ENCODE measurements around the gene SPRR3. TPM values are rescaled to one million over a fixed set of nuclear protein-coding genes. Genes with fewer than 3 reads are reported as not detected.

Gene SPRR3
- polyA plus RNA-seq, 3 donors = not detected

- H3K4me1 Mint-ChIP-seq = no peaks in the 10 kb centered on the region
- Histone ChIP-seq H4K20me1 (ENCODE audit: insufficient read depth, low read length) (no peaks in the 10 kb centered on the region), H3K36me3 (replicated peaks in 1 of 2; ENCODE audit: control insufficient read depth in 1 of 2, insufficient read depth in 2 of 2, low read length in 2 of 2) (no peaks in the 10 kb centered on the region), H3K27ac (ENCODE audit: low read depth in 1 of 2, low read length in 2 of 2) (no peak overlapping the region), H3K4me1 (ENCODE audit: control insufficient read depth in 1 of 2, insufficient read depth in 2 of 2, low read length in 2 of 2) (no peaks in the 10 kb centered on the region), H3K79me2 (ENCODE audit: insufficient read depth, low read length) (no peaks in the 10 kb centered on the region), H3K27me3 (ENCODE audit: control insufficient read depth in 2 of 2, insufficient read depth in 2 of 2, low read length in 2 of 2) (peaks cover 0 to 2% of the 10 kb centered on the region in 2 donors), H3K9ac (ENCODE audit: insufficient read depth, low read length, poor library complexity, severe bottlenecking) (no peak overlapping the region), H3K9me3 (replicated peaks in 1 of 2; ENCODE audit: control insufficient read depth in 1 of 2, insufficient read depth in 1 of 2, low read length in 2 of 2) (peaks cover 0 to 1% of the 10 kb centered on the region in 2 donors), H3K4me3 (replicated peaks in 1 of 3; ENCODE audit: low read depth in 2 of 3, low read length in 3 of 3) (no peak overlapping the region), H2AFZ (ENCODE audit: insufficient read depth, low read depth, low read length, poor library complexity, severe bottlenecking) (no peak overlapping the region), H3K4me2 (replicated peaks; ENCODE audit: extremely low read depth, low read length, poor library complexity, severe bottlenecking) (no peak overlapping the region)
- intact Hi-C loops (cut with micrococcal nuclease) = no loop called here
- DNase-seq = no peak
- WGBS (ENCODE audit: insufficient coverage) = 91% methylated on average over 7 of the region's 7 CpGs
- H3K27ac Mint-ChIP-seq = no peak overlapping the region
- H3K36me3 Mint-ChIP-seq = no peaks in the 10 kb centered on the region
- H3K9me3 Mint-ChIP-seq = peaks cover 0 to 3% (median 0%) of the 10 kb centered on the region in 7 donors
- peaks cover 0 to 16% (median 0%) of the 10 kb centered on the region in 3 donors for H3K27me3 Mint-ChIP-seq (ENCODE audit: low read depth in 3 of 3)
- no peak overlapping the region for H3K4me3 Mint-ChIP-seq
- TF ChIP-seq, protein P1, sequence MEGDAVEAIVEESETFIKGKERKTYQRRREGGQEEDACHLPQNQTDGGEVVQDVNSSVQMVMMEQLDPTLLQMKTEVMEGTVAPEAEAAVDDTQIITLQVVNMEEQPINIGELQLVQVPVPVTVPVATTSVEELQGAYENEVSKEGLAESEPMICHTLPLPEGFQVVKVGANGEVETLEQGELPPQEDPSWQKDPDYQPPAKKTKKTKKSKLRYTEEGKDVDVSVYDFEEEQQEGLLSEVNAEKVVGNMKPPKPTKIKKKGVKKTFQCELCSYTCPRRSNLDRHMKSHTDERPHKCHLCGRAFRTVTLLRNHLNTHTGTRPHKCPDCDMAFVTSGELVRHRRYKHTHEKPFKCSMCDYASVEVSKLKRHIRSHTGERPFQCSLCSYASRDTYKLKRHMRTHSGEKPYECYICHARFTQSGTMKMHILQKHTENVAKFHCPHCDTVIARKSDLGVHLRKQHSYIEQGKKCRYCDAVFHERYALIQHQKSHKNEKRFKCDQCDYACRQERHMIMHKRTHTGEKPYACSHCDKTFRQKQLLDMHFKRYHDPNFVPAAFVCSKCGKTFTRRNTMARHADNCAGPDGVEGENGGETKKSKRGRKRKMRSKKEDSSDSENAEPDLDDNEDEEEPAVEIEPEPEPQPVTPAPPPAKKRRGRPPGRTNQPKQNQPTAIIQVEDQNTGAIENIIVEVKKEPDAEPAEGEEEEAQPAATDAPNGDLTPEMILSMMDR (IDR thresholded peaks at IDR 0.05) = no peak
Measured at GRCh38 chr1:153023109-153023508, 21.6 kb downstream of the SPRR3 start.

DNA sequence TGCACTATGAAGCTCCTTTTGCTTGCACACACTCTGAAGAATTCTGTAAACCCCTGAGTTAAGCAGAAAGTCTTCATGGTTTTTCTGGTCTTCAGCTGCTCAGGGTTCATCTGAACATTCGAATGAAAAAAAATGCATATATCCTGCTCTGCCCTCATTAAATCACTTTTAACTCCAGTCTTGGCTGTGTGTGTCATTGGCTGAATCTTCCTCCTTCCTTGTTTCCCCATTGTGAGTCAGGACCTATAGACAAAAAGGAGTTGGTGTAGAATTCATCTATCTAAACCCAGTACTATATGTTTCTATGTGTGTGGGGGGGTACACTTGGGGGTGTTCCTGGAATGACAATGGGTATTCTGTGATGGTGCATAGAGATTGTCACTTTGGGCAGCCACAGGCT lies 22.9 kb downstream of the SPRR3 start:
- Histone ChIP-seq H3K27me3 (ENCODE audit: control insufficient read depth in 2 of 2, insufficient read depth in 2 of 2, low read length in 2 of 2) (peaks cover 0 to 2% of the 10 kb centered on the region in 2 donors), H4K20me1 (ENCODE audit: insufficient read depth, low read length) (no peaks in the 10 kb centered on the region), H3K4me2 (replicated peaks; ENCODE audit: extremely low read depth, low read length, poor library complexity, severe bottlenecking) (no peak overlapping the region), H2AFZ (ENCODE audit: insufficient read depth, low read depth, low read length, poor library complexity, severe bottlenecking) (no peak overlapping the region), H3K4me1 (ENCODE audit: control insufficient read depth in 1 of 2, insufficient read depth in 2 of 2, low read length in 2 of 2) (no peaks in the 10 kb centered on the region), H3K4me3 (replicated peaks in 1 of 3; ENCODE audit: low read depth in 2 of 3, low read length in 3 of 3) (no peak overlapping the region), H3K79me2 (ENCODE audit: insufficient read depth, low read length) (no peaks in the 10 kb centered on the region), H3K27ac (ENCODE audit: low read depth in 1 of 2, low read length in 2 of 2) (no peak overlapping the region), H3K9me3 (replicated peaks in 1 of 2; ENCODE audit: control insufficient read depth in 1 of 2, insufficient read depth in 1 of 2, low read length in 2 of 2) (no peaks in the 10 kb centered on the region), H3K36me3 (replicated peaks in 1 of 2; ENCODE audit: control insufficient read depth in 1 of 2, insufficient read depth in 2 of 2, low read length in 2 of 2) (no peaks in the 10 kb centered on the region), H3K9ac (ENCODE audit: insufficient read depth, low read length, poor library complexity, severe bottlenecking) (no peak overlapping the region)
- no peaks in the 10 kb centered on the region for H3K36me3 Mint-ChIP-seq
- DNase-seq = no peak
- no peak overlapping the region for H3K4me3 Mint-ChIP-seq
- H3K27ac Mint-ChIP-seq = no peak overlapping the region
- no peaks in the 10 kb centered on the region for H3K4me1 Mint-ChIP-seq
- TF ChIP-seq, protein P1 (IDR thresholded peaks at IDR 0.05) = no peak
- whole genome bisulfite sequencing (ENCODE audit: insufficient coverage) = no CpG with 5 or more reads among the region's 1 CpG
- peaks cover 0 to 4% (median 0%) of the 10 kb centered on the region in 7 donors for H3K9me3 Mint-ChIP-seq
- H3K27me3 Mint-ChIP-seq (ENCODE audit: low read depth in 3 of 3) = peaks cover 0 to 12% (median 0%) of the 10 kb centered on the region in 3 donors
- intact Hi-C loops (cut with micrococcal nuclease) = no loop called here

All from CD14-positive monocyte (primary cell).